Measurements from ENCODE around the gene MPPED2.

The MPPED2 gene

DNA sequence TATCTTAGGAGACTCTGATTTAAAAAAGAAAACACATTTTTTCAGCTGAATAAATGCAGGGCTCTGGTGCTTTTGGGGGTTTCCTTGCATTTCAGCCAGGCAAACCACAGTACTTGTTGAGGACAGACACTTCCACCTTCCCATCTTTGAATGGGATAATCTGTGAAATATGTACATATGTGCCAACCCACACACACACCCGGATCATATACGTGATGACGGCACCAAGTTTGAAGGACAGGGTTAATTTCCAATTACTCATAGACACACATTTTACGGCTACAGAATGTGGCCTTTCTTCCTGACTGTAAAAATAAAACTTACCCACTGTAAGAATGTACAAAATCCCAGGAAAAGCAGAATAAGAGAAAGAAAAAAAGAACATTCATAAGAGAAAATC is 104.4 kb downstream of the MPPED2 start:
- no peak for DNase-seq

DNA sequence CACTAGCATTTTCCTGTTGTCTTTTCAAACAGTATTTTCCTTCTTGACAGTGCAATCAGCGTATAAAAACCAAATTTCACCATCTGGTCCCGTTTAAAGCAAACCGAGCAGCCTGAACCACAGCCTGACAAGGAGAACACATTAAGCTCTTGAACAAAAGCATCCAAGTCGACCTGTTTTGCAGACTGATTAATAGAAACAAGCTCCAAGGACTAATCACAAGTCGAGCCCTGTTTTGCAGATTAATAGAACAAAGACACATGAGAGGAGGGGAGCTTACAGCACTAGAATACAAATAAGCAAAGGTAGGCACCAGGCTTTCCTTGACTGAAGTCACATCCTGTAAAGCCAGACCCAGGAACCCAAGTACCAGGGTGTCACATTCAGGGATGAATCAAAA is 104.8 kb downstream of the MPPED2 start:
- no peak for DNase-seq

DNA sequence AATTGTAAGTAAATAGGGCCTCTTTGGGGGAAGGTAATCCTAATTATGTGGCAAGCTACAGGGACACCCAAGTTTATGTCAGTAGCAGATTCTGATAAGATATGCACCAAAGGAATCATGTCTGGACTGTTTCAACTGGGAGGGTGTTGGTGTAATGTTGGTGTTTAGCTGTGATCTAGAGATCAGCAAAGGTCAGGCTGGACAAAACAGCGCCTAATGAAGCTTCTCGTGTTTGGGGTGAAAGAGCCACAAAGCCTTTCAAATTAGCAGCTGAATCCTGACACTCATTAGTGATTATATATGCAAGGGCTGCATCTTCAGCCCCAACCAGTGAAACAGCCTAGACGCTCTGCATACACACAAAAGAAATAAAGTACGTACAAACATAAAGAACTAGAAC is 106.3 kb downstream of the MPPED2 start:
- DNase-seq, result no peak

DNA sequence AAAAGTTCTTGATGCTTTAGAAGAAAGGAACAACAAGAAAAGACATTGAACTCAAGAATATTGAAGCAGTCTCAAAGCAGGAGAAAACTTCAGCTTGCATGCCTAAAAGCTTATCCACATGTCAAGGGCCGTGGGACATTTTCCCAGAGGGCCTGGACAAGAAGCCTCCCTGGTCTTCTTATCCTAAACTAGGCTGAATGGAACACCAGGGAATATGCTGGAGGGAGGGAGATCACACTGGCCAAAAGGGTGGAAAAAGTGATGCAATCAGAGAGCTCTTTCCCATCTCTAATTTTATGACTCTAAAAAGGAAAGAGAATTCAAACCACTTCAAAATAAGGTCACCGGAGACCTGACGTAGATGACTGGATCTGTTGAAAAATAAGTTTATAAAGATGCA is 107.2 kb downstream of the MPPED2 start:
- no peak for DNase-seq

DNA sequence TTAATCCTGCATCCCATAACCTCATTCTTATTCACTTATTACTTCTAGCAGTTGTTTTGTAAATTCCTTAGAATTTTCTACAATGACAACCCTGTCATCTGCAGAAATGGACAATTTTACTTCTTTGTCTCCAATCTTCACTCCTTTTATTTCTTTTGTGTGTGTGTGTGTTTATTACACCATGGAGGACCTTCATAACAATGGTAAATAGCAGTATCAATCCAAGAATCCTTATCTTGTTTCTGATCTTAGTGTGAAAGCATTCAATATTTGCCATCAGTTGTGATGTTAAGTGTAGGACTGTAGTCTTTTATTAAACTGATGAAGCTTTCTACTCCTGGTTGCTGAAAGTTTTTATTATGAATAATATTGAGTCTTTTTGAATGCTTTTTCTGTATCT is 109.1 kb downstream of the MPPED2 start:
- no peak for DNase-seq

DNA sequence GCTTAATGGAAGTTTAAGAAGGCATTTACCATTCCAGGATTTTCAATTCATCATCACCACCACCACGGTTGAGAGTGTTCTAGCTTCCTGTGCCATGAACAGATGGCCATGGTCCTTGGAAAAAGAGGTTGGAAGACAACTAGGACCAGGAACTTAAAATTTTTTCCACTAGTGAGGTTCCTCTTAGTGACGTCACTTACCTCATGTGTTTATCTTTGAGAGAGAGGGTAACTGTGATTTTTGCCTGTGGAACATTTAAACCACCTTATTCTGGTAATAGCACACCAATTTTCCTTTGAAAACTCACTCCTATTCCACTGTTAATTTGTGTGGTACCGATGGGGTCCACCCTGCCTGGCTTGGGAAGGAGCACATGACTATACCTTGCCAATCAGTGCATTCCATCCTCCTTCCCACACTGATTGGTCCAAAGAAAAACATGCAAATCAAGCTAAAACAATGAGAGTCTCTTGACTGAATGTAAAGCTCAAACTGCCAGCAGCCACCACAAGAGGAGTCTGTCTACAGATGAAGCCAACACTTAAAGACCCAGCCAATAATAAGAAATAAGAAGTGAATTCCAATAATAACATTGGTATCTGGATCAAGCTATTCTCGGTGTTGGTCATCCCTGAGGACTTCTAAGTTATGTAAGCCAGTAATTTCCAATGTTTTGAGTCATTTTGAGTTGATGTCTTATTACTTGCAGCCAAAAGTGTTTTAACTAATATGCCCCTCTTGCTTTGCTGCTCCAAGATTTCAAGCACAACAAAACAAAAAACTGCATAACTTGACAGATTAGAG is 111.8 kb downstream of the MPPED2 start:
- no peak for DNase-seq

DNA sequence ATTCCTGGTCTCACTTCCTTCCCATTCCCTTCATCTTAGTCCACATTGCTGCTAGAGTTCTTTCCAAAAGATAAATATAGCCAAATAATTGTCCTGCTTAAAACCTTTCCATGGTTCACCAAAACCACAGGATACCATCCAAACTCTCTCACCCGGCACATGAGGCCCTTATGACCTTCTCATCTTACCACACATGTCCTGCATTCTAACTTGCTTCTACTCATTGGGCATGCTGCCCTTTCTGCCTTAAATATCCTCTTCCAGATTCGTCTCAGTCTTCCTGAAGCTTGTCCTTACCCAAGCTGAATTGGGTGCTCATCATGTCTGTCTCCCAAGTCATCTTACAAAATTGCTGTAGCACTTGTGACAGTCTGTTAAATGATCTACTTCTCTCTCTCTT is 114.9 kb downstream of the MPPED2 start:
- DNase-seq, result no peak

DNA sequence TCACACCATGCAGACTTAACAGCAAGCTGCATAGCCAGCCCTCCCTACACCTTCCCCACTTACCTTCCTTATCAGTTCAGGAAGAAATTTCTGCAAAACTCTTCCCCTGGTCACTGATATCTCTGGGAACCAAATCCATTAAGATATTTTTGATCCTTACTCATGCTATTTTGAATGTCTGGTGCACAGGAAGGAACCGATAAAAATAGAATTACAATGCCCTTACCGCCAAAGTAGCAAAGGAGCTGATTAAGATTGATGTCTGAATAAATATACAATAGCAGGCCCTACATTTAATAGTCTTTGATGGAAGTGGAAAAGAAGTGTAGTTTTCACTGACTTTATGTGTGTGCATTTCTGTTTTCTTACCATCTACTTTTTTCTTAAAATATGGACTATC is 117.3 kb downstream of the MPPED2 start:
- no peak for DNase-seq

DNA sequence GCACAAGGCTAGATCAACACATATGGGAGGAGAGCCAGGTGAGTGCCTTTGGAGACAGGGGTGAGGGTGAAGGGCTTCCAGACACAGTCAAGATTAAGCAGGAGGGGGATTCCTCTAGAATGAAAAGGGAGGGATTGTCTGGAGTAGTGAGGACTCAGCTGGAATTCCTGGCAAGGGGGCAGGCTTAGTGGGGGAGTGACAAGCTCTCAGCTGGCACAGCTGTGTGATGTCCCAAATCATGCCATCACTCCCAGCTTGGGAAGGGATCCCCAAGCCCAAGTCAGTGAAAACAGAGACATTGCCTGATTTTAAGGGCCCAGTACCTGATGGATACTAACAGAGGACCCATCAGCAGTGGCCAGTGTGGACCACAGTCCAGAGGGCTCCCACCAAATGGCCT is 119.0 kb downstream of the MPPED2 start:
- no peak for DNase-seq

DNA sequence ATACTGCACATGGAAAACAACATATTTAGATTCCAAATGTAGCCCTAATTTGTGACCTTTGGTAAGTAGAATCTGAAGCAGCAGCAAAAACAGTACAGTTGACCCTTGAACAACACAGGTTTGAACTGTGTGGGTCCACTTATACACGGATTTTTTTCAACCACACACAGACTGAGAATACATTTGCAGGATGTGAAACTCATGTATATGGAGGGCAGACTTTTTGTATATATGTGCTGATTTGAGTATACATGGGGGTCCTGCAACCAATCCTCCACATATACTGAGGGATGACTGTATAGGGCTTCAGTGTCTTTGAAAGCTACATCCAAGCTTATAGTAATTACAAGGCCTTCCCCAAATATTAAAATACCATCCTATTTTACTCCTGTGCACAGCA is 120.5 kb downstream of the MPPED2 start:
- no peak for DNase-seq

DNA sequence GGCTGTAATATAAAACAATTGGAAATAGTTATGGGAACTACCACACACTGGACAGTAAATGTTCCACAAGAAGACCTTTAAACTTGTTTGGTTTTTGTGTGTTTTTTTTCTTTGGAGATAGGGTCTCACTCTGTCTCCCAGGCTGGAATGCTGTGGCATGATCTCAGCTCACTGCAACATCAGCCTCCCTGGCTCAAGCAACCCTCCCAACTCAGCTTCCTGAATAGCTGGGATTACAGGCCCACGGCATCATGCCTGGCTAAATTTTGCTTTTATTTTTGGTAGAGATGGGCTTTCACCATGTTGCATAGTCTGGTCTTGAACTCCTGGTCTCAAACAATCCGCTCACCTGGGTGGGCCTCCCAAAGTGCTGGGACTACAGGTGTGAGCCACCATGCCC is 121.0 kb downstream of the MPPED2 start:
- DNase-seq, result no peak

DNA sequence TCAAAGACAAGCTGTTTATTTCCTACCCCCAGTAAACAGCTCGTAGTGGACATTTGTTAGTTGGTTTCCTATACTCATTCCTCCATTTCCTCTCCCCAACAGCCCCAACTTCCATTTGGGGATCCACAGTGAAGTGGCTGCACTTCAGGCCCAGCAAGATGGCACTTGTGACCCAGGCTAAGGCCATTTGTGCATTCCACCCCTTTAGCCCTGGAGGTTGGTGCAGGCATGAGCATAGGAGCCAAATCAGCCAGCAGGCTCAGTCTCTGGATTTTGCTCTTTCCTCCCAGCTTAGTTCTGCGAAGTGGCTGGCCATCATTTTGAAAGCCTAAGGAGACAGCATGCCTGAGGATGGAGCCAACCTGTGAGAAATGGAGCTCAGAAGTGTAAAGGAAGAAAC is 122.9 kb downstream of the MPPED2 start:
- DNase-seq, result no peak

DNA sequence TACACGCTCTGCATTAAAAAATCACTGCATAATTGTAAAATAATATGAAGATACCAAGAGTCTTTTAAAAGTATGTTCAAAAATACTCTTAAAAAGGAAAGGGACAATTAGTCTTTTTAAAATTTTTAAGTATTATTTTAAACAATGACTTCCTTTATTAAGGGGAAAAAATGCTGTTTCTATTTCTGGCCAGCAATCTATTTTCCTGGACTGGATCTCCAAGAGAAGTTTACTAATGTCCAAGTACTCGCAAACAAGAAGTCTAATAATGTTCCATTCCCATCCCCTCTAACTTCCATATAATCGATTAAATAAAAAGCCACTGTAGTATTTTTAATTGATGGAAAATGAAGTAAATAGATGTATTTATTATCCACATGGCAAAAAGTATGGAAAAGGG is 123.7 kb downstream of the MPPED2 start:
- DNase-seq, result no peak

DNA sequence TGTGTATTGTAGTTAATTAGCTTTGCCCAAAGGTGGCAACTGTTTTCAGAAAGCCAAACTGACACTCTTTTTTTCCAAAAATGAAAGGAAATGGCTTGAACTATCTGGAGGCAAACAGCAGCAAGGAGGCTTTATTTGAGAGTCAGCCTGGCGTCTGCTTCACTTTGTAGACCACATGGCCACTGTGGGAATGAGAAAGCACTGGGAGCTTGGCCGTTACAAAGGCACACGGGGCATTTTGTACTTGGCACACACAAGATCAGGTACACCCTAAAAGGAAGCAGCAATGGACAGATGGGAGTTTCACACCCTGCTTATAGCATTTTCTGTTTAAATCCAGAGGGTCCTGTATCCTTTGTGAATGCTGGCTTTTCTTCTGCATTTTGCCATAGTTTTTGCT is 126.3 kb downstream of the MPPED2 start:
- no peak for DNase-seq

DNA sequence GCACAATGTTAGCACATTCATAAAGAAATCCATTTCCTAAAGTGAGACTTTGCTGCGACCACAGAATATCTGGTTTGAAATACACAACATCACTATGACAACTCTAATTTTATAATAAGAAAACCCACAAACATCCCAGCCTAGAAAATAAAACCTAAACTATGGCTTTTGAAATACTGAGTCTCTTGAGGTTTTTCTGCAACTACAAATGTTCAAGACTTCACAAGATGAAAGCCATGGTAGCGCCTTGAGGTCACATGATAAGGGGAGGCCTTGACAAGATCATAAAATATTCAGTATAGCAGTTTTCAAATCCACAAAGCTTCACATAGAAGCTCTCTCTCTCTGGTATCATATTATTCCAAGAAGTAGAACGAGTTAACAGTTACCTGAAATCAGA is 126.8 kb downstream of the MPPED2 start:
- DNase-seq, result no peak

DNA sequence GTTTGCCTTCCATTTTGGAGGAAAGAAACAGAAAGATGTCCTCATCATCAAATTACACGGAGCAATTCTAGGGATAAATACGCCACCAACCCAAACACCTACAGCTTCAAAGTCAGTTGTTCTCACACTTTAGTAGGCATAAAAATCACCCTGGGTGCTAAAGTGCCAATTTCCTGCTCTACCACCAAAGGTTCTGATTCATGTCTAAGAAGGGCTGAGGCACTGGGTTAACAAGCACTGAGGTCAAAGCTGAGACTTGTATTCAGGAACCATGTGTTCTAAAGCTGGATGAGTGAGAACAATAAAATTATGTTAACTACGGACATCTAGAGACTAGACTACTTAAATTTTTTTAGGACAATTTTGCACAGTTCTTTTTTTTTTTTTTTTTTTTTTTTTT is 127.6 kb downstream of the MPPED2 start:
- DNase-seq, result no peak

DNA sequence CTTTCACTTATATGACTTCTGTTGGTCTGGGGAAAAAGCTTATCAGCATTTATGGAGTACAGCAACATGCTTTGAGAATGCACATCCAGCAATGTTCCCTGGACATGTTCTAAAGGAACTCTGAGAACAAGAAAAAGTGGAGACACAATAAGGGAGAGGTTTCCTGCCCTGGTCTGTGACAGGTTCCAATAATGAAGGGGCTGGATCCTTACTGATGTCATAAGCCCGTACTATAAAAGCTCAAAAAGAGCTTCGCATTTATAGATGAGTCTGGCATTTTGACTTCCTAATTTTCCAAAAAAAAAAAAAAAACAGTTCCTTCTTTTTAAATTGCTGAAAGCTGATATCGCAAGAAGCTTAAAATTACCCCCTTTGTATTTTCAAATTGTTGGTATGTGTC is 129.1 kb downstream of the MPPED2 start:
- no peak for DNase-seq

DNA sequence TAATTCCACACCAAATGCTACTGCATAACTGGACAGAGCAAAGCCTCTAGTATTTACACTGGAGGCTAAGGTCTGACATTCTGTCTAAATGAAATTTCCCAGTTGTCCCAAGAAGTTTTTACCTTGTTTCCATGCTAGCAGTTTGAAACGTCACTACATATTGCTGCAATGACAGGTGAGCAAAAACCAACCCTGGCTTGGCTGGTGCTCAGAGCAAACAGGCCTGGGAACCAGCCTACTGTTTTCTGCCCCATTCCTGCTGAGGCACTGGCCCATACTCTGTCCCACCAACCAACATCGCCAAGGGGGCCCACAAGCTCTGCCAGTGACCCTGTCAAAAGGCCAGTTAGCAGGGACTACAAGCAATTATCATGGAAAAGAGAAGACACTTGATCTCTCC is 131.1 kb downstream of the MPPED2 start:
- no peak for DNase-seq

DNA sequence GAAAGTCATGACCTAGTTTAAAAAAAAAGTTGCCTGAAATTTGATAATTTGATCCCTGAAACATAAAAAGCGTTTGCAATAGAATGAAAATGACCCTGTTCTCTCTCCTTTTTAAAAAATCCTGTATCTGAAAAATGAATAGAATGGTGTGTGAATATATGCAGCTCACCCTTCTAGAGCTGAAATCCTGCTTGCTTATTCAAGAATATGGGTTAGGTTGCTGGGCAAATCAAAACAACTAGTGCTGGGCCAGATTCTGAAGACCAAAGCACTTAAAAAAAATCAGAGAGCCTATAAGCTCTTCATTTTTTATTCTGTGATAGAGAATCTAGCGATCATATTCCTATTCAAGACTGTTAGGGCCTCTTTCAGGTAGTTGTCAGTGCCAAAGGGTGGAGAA is 131.6 kb downstream of the MPPED2 start:
- DNase-seq, result no peak

DNA sequence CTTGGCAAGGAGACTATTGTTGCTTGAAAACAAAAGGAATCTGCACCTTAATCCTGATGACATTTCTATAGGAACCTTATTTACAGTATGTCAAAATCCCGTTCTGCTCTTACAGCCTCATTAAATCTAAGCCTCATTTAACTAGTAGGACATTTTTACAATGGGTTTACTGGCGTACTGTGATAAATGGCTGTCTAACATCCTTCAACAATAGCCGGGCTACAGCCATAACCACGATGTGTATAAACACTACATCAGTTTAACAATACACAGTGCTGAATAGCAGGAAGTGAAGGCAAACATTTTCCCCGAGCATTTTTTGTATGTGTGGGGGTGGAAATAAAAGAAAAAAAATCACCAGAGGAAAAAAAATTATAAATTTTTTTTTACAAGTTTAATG is 132.0 kb downstream of the MPPED2 start:
- DNase-seq, result no peak

DNA sequence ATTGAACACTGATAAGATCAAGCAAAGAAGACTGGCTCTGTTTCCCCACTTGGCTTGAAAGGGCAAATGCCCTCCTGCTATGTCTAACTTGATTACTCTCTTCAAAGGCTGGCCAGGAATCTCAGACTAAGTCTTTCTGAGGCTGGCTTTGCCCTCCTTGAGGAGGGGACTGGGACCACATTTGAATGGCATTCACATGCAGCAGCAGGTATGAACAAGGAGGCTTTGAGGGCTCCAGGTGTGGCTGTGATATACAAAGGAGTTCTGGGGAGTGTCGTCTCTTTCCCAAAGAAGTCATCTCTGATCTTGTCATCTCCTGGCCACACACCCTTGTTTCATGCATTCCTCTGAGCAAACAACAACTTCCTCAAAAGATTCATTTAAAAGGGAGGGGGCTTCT is 132.4 kb downstream of the MPPED2 start:
- DNase-seq, result no peak

DNA sequence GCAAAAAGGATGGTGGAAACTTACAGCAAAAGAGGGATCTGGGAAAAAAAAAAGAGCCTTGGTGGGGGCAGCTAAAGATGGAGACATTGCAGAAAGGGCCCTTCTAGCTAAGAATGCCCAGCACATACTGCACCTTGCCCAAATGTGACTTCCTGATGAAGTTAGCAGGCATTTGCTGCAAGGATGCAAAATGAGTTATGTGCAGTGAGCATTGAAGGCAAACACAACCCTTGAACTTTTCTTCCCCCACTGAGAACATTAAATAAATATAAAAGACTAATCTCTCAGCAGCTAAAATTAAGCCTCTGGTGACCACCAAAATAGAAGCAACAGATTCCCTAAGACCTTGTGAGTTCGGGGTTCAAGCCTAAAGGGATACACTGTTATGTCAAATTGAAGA is 133.3 kb downstream of the MPPED2 start:
- no peak for DNase-seq

DNA sequence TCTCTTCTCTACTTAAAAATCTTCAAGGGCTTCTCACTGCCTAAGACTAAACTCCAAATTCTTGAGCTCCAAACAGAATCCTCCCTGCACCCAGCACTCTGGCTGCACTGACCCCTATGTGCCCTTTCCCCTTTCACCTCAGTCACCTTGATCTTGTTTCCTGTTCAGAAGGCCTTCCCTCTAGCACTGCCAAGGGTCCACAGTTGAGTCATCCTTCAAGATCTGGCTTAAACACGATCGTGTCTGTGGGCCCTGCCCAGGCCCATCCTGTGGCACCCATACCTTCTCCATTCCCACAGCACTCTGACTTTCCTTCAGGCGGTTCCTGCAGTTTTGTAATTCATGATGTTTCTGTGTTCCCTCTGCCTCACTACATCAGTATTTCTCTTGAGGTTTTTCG is 134.0 kb downstream of the MPPED2 start:
- no peak for DNase-seq

DNA sequence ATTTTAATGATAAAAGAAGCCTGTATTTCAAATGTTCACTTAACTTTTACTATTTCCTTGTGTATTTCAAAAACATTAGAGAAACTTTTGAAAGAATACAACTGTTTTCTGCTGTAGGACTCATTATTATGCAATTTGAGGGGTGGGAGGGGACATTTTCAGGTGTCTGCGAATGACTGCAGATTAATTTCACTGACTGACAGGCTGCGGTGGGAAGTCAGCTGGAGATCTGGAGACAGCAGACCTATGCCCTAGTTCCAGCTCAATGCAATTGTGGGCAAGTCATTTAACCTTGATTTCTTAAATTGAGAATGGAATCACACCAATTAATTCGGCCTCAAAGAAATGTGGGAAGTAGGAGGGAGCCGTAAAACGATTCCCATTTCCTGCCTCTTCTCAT is 134.5 kb downstream of the MPPED2 start:
- no peak for DNase-seq

DNA sequence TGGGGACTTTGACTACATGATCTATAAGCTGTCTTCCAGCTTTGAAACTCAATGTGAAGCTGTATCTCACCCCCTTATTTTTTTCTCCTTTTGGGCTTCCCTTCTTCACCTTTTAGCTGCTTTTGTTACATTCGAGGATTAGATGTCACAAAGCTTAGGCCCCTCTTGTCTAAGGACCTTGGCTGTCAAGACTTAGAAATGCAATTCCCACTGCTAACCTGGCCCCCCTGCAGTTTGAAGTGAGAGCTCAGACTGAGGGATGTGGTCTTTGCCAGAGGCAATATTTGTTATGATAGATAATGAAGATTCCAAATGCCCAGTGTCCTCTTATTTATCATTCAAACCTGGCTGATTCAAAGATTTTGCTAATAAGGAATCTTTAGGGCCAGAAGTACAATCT is 135.0 kb downstream of the MPPED2 start:
- DNase-seq, result no peak

Data from activated CD4-positive, CD25-positive, alpha-beta regulatory T cell treated with anti-CD3 and anti-CD28 coated beads, Interleukin-2, amount 50 U/mL, for 72 hours (primary cell).